HEK293 (cell line): ENCODE results near the gene FGF12.

Experiments
- CTCF ChIA-PET: fragments of 350-600 bp; formaldehyde crosslinking; extraction: SDS; loops from one replicate; lab custom pipeline; 2021; ENCODE audit warnings: antibody characterized with exemption; lab: Yijun Ruan, JAX
- POLR2A ChIA-PET: fragments of 300-600 bp; formaldehyde crosslinking; extraction: SDS; loops from one replicate; lab custom pipeline; 2020; ENCODE audit warnings: antibody characterized with exemption, inconsistent platforms; lab: Yijun Ruan, JAX
- H3K27ac ChIP-seq: fragments of 200-500 bp; sonication (Bioruptor generic); 2 replicates; pipeline ENCODE4 v1.5.1; 2014; ENCODE audit warnings: low read depth, low read length, control low read depth, inconsistent platforms; ENCODE audit errors: extremely low read depth
- H3K36me3 ChIP-seq, 2 experiments: fragments of 200-500 bp in 1 of 2; sonication (Bioruptor generic) in 1 of 2; 1 replicate in 1 of 2; 2 replicates in 1 of 2; pipeline ENCODE4 v1.5.1; 2014 to 2017; ENCODE audit warnings: inconsistent platforms in 2 of 2, low read length in 2 of 2; ENCODE audit not compliant: control insufficient read depth in 2 of 2, insufficient read depth in 1 of 2
- H3K4me1 ChIP-seq: fragments of 200-500 bp; sonication (Bioruptor generic); 2 replicates; pipeline ENCODE4 v1.5.1; 2014; ENCODE audit warnings: mild to moderate bottlenecking, low read length, inconsistent platforms; ENCODE audit not compliant: control insufficient read depth, insufficient read depth
- H3K4me3 ChIP-seq: 2 replicates; pipeline ENCODE4 v1.5.1; 2011; ENCODE audit warnings: low read depth, mild to moderate bottlenecking, control low read depth, low read length, moderate library complexity
- H3K9me3 ChIP-seq: fragments of 200-500 bp; sonication (Bioruptor generic); 2 replicates; pipeline ENCODE4 v1.5.1; 2014; ENCODE audit warnings: low read depth, low read length, inconsistent platforms; ENCODE audit not compliant: control insufficient read depth, insufficient read depth
- KLF8 ChIP-seq: fragments of 450-650 bp; formaldehyde crosslinking; IDR thresholded peaks from 2 replicates; pipeline ENCODE4 v1.5.1; 2016; ENCODE audit warnings: missing biosample characterization, missing genetic modification characterization
- ZNF155 ChIP-seq: fragments of 450-650 bp; formaldehyde crosslinking; IDR thresholded peaks from 2 replicates; pipeline ENCODE4 v1.5.1; 2016; ENCODE audit warnings: missing biosample characterization, missing genetic modification characterization
- ZNF248 ChIP-seq: fragments of 450-650 bp; formaldehyde crosslinking; IDR thresholded peaks from 2 replicates; pipeline ENCODE4 v1.5.1; 2017; ENCODE audit warnings: missing biosample characterization, missing genetic modification characterization
- ZNF292 ChIP-seq: fragments of 450-650 bp; formaldehyde crosslinking; IDR thresholded peaks from 2 replicates; pipeline ENCODE4 v1.5.1; 2016; ENCODE audit warnings: low read depth, missing biosample characterization, missing genetic modification characterization, borderline replicate concordance
- ZNF394 ChIP-seq: fragments of 450-650 bp; formaldehyde crosslinking; IDR thresholded peaks from 2 replicates; pipeline ENCODE4 v1.5.1; 2016; ENCODE audit warnings: missing biosample characterization, missing genetic modification characterization, mild to moderate bottlenecking, moderate library complexity, borderline replicate concordance
- ZNF433 ChIP-seq: fragments of 450-650 bp; formaldehyde crosslinking; IDR thresholded peaks from 2 replicates; pipeline ENCODE4 v1.5.1; 2016; ENCODE audit warnings: missing biosample characterization, missing genetic modification characterization, low read depth
- ZNF600 ChIP-seq: fragments of 450-650 bp; formaldehyde crosslinking; IDR thresholded peaks from 2 replicates; pipeline ENCODE4 v1.5.1; 2016; ENCODE audit warnings: missing biosample characterization, missing genetic modification characterization
- ZNF623 ChIP-seq: fragments of 450-650 bp; formaldehyde crosslinking; IDR thresholded peaks from 2 replicates; pipeline ENCODE4 v1.5.1; 2016; ENCODE audit warnings: missing biosample characterization, missing genetic modification characterization
- ZNF629 ChIP-seq: fragments of 450-650 bp; formaldehyde crosslinking; IDR thresholded peaks from 2 replicates; pipeline ENCODE4 v1.5.1; 2017; ENCODE audit warnings: missing biosample characterization, missing genetic modification characterization
- ZNF785 ChIP-seq: fragments of 450-650 bp; formaldehyde crosslinking; IDR thresholded peaks from 2 replicates; pipeline ENCODE4 v1.5.1; 2016; ENCODE audit warnings: missing biosample characterization, missing genetic modification characterization
- TF ChIP-seq, protein P1 (sequence below): fragments of 450-650 bp; formaldehyde crosslinking; IDR thresholded peaks from 2 replicates; pipeline ENCODE4 v1.5.1; 2017; ENCODE audit warnings: missing biosample characterization, mild to moderate bottlenecking, missing genetic modification characterization, moderate library complexity
- TF ChIP-seq, protein P2 (sequence below): fragments of 450-650 bp; formaldehyde crosslinking; IDR thresholded peaks from 2 replicates; pipeline ENCODE4 v1.5.1; 2017; ENCODE audit warnings: missing biosample characterization, missing genetic modification characterization
- TF ChIP-seq, protein P3 (sequence below): fragments of 450-650 bp; formaldehyde crosslinking; IDR thresholded peaks from 2 replicates; pipeline ENCODE4 v1.5.1; 2016; ENCODE audit warnings: missing biosample characterization, missing genetic modification characterization
- TF ChIP-seq, protein P4 (sequence below): fragments of 450-650 bp; formaldehyde crosslinking; IDR thresholded peaks from 2 replicates; pipeline ENCODE4 v1.5.1; 2016; ENCODE audit warnings: missing biosample characterization, missing genetic modification characterization
- TF ChIP-seq, protein P5 (sequence below): fragments of 450-650 bp; formaldehyde crosslinking; IDR thresholded peaks from 2 replicates; pipeline ENCODE4 v1.5.1; 2016; ENCODE audit warnings: missing biosample characterization, missing genetic modification characterization
- TF ChIP-seq, protein P6 (sequence below): fragments of 450-650 bp; IDR thresholded peaks from 2 replicates; pipeline ENCODE4 v1.5.1; 2018; ENCODE audit warnings: missing biosample characterization, mild to moderate bottlenecking, missing genetic modification characterization
- TF ChIP-seq, protein P7 (sequence below): fragments of 450-650 bp; formaldehyde crosslinking; IDR thresholded peaks from 2 replicates; pipeline ENCODE4 v1.5.1; 2016; ENCODE audit warnings: missing biosample characterization, missing genetic modification characterization

The FGF12 gene

DNA sequence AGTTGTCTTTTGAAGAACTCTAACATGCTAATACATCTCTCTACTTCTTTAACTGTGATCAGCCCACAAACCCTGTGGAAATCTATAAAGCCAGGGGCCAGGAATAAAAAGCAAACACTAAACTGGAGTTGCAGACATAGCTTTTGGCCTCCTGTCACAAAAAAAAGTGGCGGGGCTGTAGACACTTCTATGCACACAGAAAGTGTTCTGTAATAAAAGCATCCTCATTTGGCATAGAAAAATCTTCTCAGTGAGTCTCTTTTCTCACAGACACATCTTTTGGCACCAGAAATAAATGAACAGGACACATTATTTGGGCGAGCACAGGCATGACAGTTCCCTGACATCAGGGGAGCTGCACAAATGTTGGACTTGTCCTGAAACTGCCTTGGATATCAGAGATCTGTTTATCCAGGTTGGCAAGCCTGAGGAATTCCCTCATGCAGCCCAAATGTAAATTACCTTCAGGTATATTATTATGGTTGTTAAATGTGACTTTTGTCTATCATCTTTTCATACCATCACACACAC is 355.4 kb downstream of the FGF12 start:
- Histone ChIP-seq H3K27ac (no peak overlapping the region), H3K4me3 (no peak overlapping the region), H3K4me1 (peaks cover 2% of the 10 kb centered on the region; the same call in 1 of the 2 replicates), H3K36me3 (no peaks in the 10 kb centered on the region), H3K9me3 (no peaks in the 10 kb centered on the region)
- ChIA-PET CTCF (no interaction called here), POLR2A (no interaction called here)
- no peak for TF ChIP-seq KLF8 (tag by site-specific recombination)
- TF ChIP-seq, protein P1, sequence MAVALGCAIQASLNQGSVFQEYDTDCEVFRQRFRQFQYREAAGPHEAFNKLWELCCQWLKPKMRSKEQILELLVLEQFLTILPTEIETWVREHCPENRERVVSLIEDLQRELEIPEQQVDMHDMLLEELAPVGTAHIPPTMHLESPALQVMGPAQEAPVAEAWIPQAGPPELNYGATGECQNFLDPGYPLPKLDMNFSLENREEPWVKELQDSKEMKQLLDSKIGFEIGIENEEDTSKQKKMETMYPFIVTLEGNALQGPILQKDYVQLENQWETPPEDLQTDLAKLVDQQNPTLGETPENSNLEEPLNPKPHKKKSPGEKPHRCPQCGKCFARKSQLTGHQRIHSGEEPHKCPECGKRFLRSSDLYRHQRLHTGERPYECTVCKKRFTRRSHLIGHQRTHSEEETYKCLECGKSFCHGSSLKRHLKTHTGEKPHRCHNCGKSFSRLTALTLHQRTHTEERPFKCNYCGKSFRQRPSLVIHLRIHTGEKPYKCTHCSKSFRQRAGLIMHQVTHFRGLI (tag by site-specific recombination): peak; percentile 76

DNA sequence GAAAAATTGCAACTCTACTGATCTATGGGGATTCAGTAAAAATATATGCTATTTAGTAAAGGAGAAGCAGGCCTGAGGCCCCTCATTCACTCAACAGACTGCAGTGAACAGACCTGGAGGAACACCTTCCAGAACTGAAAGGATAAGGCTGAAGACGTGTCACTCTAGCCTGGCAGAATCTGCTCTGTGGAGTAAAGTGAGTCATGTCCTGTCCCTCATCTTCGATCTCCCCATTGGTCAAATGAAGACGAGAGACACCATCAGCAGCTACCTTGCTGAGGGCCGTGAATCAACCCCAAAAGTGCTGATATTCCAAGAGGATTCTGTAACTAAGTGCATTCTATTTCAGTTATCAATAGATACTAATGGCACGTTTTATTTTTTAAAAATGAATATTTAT is 359.7 kb downstream of the FGF12 start:
- TF ChIP-seq, protein P2, sequence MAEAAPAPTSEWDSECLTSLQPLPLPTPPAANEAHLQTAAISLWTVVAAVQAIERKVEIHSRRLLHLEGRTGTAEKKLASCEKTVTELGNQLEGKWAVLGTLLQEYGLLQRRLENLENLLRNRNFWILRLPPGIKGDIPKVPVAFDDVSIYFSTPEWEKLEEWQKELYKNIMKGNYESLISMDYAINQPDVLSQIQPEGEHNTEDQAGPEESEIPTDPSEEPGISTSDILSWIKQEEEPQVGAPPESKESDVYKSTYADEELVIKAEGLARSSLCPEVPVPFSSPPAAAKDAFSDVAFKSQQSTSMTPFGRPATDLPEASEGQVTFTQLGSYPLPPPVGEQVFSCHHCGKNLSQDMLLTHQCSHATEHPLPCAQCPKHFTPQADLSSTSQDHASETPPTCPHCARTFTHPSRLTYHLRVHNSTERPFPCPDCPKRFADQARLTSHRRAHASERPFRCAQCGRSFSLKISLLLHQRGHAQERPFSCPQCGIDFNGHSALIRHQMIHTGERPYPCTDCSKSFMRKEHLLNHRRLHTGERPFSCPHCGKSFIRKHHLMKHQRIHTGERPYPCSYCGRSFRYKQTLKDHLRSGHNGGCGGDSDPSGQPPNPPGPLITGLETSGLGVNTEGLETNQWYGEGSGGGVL: no peak
- TF ChIP-seq, protein P3, sequence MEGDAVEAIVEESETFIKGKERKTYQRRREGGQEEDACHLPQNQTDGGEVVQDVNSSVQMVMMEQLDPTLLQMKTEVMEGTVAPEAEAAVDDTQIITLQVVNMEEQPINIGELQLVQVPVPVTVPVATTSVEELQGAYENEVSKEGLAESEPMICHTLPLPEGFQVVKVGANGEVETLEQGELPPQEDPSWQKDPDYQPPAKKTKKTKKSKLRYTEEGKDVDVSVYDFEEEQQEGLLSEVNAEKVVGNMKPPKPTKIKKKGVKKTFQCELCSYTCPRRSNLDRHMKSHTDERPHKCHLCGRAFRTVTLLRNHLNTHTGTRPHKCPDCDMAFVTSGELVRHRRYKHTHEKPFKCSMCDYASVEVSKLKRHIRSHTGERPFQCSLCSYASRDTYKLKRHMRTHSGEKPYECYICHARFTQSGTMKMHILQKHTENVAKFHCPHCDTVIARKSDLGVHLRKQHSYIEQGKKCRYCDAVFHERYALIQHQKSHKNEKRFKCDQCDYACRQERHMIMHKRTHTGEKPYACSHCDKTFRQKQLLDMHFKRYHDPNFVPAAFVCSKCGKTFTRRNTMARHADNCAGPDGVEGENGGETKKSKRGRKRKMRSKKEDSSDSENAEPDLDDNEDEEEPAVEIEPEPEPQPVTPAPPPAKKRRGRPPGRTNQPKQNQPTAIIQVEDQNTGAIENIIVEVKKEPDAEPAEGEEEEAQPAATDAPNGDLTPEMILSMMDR (tag by site-specific recombination): no peak
- TF ChIP-seq, protein P4, sequence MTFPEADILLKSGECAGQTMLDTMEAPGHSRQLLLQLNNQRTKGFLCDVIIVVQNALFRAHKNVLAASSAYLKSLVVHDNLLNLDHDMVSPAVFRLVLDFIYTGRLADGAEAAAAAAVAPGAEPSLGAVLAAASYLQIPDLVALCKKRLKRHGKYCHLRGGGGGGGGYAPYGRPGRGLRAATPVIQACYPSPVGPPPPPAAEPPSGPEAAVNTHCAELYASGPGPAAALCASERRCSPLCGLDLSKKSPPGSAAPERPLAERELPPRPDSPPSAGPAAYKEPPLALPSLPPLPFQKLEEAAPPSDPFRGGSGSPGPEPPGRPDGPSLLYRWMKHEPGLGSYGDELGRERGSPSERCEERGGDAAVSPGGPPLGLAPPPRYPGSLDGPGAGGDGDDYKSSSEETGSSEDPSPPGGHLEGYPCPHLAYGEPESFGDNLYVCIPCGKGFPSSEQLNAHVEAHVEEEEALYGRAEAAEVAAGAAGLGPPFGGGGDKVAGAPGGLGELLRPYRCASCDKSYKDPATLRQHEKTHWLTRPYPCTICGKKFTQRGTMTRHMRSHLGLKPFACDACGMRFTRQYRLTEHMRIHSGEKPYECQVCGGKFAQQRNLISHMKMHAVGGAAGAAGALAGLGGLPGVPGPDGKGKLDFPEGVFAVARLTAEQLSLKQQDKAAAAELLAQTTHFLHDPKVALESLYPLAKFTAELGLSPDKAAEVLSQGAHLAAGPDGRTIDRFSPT: no peak
- TF ChIP-seq ZNF292 (tag by site-specific recombination): no peak
- no peak for TF ChIP-seq ZNF623 (tag by site-specific recombination)
- no peak for TF ChIP-seq ZNF394
- no peak for TF ChIP-seq ZNF785 (tag by site-specific recombination)
- no peaks in the 10 kb centered on the region for H3K36me3 ChIP-seq
- peaks cover 2% of the 10 kb centered on the region; the same call in 1 of the 2 replicates for H3K4me1 ChIP-seq
- ChIA-PET CTCF (interaction anchor here (1.1 kb wide), 1 partner anchor 31 kb away, joined by 5 read pairs; no protein-coding TSS in a partner anchor), POLR2A (no interaction called here)
- no peak overlapping the region for H3K27ac ChIP-seq
- H3K9me3 ChIP-seq: no peaks in the 10 kb centered on the region
- no peak overlapping the region for H3K4me3 ChIP-seq

DNA sequence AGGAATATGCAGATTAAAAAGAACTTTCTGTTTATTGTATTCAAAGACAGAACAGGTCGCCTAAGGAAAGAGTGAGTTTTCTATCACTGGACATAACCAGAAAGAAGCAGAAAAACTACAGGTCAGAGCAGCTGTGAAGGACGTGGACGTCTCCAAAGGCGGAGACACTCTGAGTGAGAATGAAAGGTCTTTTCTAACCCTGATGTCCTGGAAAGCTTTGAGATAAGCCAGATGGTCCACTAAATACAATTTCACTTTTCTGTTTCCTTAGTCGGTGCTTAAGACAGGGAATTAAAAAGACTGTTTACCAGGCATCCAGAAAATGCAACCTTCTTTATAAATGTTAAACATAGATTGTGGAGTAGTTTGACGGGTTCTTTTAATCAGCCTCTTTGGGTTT is 360.4 kb downstream of the FGF12 start:
- Histone ChIP-seq H3K4me1 (no peaks in the 10 kb centered on the region; the same call in 1 of the 2 replicates), H3K27ac (no peak overlapping the region), H3K9me3 (no peaks in the 10 kb centered on the region), H3K36me3 (no peaks in the 10 kb centered on the region), H3K4me3 (no peak overlapping the region)
- POLR2A ChIA-PET: no interaction called here
- CTCF ChIA-PET: no interaction called here
- no peak for TF ChIP-seq ZNF248 (tag by site-specific recombination)
- TF ChIP-seq, protein P5, sequence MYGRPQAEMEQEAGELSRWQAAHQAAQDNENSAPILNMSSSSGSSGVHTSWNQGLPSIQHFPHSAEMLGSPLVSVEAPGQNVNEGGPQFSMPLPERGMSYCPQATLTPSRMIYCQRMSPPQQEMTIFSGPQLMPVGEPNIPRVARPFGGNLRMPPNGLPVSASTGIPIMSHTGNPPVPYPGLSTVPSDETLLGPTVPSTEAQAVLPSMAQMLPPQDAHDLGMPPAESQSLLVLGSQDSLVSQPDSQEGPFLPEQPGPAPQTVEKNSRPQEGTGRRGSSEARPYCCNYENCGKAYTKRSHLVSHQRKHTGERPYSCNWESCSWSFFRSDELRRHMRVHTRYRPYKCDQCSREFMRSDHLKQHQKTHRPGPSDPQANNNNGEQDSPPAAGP (tag by site-specific recombination): no peak
- TF ChIP-seq, protein P6, sequence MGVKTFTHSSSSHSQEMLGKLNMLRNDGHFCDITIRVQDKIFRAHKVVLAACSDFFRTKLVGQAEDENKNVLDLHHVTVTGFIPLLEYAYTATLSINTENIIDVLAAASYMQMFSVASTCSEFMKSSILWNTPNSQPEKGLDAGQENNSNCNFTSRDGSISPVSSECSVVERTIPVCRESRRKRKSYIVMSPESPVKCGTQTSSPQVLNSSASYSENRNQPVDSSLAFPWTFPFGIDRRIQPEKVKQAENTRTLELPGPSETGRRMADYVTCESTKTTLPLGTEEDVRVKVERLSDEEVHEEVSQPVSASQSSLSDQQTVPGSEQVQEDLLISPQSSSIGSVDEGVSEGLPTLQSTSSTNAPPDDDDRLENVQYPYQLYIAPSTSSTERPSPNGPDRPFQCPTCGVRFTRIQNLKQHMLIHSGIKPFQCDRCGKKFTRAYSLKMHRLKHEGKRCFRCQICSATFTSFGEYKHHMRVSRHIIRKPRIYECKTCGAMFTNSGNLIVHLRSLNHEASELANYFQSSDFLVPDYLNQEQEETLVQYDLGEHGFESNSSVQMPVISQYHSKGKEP: no peak
- TF ChIP-seq ZNF629: no peak
- TF ChIP-seq, protein P7, sequence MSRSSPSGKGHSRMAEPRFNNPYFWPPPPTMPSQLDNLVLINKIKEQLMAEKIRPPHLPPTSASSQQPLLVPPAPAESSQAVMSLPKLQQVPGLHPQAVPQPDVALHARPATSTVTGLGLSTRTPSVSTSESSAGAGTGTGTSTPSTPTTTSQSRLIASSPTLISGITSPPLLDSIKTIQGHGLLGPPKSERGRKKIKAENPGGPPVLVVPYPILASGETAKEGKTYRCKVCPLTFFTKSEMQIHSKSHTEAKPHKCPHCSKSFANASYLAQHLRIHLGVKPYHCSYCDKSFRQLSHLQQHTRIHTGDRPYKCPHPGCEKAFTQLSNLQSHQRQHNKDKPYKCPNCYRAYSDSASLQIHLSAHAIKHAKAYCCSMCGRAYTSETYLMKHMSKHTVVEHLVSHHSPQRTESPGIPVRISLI (tag by site-specific recombination): no peak
- TF ChIP-seq ZNF600: no peak
- TF ChIP-seq ZNF433 (tag by site-specific recombination): no peak
- TF ChIP-seq, protein P4: no peak
- TF ChIP-seq ZNF155: no peak
